Activated naive CD4-positive, alpha-beta T cell treated with anti-CD3 and anti-CD28 coated beads, Interleukin-2, amount 50 U/mL, for 16 hours (primary cell): ENCODE data around the gene WDR1.

Source experiments
- DNase-seq: peaks from one replicate; pipeline ENCODE4 v3.0.0-alpha.2; 2020

Gene WDR1

DNA sequence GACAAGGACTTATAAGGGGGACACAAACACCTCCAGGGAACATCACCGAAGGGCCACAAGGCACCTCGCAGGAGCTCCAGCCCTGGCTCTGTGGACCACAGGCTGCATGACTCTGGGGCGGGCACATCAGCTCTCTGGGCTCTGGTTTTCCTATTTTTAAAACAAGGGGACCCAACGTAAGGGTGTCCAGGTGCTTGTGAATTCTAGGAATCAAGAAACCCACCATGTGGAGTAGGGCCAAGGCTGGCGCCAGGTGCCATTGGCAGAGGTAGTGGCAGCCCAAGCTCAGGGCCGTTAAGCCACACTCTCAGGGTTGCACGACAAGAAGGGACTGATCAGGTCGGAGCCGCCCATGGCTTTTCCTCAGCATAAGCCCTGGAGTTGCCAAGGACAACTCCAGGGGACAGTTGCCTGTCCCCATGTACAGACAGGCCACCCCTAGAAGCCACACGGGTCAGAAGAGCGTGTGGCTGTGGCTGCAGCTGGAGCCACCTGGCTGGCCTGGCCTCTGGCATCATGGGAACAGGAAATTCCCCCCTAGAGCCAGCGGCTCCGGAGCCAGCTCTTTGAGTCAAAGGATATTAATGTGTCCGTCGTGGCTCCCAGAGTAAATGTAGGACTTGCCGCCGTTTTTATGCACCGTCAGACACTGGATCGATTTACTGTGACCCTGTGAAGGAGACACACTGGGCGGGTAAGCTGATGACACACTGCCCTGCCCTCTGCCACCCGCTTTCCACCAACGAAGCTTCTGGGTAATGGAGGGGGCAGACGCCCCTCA is 32.5 kb downstream of the WDR1 start:
- peak; percentile 3 for DNase-seq

DNA sequence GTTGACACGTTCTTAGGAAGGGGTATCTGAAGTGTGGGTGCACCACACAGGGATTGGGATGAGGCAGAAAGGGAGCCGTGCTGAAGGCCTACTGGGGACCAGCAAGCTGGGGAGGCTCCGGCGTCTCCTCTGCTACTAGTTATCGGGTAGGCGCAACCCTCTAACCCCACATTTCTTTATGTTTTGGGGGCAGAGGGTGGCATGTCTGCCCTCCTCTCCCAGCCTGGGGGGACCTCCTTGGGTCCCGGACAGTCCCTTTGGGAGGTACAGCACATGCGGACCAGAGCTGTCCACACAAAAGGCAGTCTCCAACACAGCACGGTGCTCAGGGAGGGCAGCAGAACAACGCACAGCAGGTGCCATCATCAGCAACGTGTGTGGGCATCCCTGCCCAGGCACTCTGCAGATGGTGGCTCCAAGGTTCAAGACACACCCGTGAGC is 33.2 kb downstream of the WDR1 start:
- peak; percentile 4 for DNase-seq

DNA sequence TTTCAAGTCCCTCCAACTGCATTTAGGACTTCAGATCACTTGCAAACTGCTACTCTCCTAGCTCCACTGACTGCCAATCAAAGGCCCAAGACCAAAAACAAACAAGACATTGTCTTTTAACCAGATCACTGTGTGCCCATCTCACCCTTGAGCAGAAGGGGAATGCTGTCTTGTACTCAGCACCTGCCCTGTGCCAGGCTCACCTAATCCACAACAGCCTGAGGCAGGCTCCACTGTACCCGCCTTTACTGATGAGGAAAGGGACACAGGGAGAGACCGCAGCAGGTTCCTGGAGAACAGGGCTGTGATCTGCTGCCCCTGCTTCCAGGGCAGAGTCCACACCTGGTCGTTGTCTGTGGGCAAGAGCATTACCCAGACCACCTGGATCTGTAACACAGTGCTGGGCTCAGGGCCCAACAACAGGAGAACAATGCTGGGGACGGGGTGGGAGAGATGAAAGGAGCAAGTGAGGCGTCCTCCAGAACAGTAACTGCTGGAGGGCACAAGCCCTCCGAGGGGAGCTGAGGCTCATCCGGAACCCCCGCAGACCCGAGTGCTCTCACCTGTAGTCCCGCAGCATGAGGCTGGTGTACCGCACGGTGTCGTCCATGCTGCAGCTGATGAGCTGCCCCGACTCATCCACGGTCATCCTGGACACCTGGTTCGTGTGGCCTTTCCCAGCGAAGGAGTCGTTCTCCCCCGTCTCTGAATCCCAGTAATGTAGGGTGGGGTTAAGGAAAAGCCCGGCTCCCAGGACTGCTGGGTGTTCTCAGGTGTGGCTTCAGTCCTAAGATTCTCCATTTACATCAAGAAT is 33.9 kb downstream of the WDR1 start:
- DNase-seq: peak; percentile 7

GRCh38 chr4:10082047-10082446 is 34.6 kb downstream of the WDR1 start:
- DNase-seq: peak; percentile 5

DNA sequence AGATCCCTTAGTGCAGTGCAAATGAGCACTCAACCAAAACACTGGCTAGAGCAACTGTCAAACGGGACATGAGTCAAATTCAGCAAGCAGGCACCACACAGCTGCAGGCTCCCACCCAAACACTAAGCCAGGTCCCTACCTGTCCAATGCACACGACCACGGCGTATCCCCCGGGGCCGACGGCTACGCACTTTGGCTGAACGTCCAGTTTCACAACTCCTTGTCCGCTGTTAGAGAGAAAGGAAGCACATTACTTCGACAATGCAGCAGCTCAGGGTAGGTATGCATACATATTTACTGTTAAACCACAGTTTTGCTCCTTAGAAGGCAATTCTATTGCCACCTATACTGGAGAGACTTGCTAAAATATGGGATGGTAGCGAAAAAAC is 35.4 kb downstream of the WDR1 start:
- no peak for DNase-seq

DNA sequence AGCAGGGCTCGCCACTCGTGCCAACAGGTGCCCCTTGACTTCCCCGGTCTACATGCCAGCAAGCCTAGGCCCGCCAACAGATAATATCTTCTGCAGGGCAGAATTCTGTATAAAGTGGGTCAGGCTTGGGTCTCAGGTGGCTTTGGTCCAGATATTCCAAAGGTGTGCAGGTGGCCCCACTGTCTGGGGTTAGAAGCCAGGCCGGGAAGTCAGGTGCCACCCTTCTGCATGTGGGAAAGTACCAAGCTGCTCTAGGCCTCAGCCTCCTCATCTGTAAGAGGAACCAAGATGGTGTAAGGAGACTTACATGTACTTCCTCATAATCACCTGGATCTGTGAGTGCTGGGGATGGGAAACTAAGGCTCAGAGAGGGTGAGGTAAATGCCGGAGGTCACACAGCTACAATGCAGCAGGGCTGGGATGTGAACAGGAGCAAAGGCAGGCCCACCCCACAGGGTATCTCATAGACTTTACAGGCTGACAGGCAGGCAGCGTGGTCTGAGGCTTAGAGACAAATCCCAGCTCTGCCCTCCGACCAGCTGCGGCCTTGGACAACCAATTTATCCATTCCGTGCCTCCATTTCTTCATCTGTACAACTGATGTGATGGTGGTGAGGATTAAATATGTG is 35.9 kb downstream of the WDR1 start:
- DNase-seq: peak; percentile 3

DNA sequence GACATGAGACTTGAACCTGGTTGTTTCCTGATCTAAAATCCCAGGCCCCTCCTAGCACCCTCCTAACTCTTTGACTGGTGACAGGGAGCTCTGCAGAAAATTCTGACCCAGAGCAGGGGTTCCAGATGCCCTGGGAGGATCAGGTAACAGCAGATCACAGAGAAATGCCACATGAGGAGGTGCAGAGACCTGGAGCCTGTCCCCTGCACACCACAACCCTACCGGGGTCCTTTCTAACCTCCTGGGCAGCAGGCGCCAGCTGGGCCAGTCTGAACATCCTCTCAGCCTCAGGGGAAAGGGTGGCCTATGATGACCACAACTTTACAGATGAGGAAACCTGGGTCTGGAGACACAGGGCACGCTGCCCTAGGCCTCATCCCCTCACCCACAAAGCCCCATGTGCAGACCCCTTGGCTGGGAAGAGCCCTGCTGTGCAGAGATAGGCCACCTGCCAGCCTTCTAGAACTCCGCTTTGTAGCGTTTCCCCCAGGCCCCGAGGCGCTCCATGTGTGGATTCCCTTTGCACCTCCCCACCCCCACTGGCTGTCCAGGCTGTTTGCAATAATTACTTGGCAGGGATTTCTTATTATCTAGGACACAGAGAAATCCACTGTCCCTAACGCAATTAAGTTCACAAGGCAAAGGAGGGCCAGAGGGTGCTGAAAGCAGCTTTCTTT is 36.5 kb downstream of the WDR1 start:
- no peak for DNase-seq

GRCh38 chr4:10079256-10079655 is 37.3 kb downstream of the WDR1 start:
- DNase-seq: no peak

DNA sequence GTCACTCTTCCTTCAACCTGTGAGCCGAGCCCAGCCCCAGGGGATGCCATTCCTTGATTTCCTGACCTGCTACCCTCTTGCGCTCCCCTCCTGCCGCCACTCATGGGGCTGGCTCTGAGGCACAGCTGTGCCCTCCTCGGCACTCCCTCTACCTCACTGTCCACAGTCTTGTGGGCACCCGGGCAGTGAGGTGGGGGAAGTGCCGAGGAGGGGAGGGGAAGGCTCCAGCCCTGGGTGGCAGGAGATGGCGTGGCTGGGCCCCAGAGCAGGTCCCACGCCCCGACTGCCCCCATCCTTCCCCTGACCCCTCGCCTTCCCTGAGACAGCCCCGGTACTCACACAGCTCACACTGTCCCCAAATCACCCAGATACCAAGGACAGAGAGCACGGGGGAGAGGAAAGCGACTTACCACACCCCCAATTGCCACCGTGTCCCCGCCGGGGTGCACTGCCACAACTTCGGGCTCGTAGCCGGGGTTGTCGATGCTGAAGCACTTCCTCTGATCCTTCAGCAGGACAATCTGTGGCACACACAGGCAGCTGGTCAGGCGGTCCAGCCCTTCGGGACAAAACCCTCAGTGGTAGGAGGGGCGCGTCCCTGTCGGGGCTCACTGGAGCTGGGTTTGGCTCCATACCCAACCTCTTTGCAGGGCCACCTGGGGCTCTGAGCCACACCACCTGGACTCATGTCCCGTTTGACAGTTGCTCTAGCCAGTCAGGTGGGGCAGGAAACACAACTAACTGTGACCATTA is 37.9 kb downstream of the WDR1 start:
- peak; percentile 9 for DNase-seq

DNA sequence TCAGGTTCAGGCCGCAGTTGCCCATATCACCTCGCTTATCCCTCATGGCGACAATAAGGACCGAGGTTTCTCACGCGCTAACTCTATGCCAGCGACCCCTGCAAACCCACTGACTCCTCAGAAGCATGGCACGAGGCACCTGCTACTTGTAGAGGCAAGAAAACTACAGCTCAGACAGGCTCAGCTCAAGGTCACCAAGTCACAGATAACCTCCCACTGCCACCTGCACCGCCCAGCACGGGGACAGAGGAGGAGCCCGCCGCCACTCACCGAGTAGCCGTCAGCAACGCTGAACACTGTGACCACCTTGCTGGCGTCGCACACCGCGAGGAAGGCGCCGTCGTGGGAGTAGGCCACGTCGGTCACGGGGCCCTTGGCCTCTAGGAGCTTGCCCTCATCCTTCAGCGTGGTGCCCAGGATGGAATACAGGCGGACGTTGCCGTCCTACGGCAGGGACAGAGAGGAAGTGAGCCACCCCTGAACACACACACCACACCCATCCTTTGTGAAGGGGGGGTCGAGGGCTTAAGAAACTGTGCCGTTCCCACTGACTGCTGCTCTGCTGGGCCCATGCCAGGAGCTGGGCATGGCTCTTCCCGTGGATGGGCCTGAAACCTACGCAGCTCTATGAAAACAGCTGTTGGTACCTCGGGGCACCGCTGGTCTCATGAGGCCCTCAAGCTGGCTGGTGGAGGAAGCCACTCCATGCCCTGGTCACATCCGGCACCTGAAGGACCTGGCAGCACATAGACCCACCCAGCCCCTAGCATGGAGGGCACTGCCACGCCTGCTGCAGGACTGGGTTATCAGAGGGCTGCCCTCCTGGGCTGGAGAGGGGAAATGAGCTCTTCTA is 38.9 kb downstream of the WDR1 start:
- DNase-seq: peak; percentile 6

DNA sequence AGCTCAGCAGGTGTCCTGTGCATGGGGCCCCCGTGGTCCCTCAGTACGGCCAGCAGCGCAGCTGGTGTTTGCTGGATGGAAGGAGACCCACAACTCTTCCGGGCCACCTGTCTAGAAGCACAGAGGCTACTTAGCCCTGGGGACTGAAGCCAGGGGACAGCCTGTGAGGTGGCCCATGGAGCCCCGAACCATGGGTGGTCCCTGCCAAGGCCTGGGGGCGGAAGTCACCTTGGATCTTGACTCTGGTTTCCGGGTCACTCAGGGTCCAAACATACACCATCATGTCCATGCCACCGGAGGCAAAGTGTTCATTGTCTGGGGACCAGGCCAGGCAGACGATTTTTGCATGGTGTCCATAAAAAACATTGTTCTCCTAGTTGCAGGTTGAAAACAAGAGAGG is 39.5 kb downstream of the WDR1 start:
- peak; percentile 8 for DNase-seq

DNA sequence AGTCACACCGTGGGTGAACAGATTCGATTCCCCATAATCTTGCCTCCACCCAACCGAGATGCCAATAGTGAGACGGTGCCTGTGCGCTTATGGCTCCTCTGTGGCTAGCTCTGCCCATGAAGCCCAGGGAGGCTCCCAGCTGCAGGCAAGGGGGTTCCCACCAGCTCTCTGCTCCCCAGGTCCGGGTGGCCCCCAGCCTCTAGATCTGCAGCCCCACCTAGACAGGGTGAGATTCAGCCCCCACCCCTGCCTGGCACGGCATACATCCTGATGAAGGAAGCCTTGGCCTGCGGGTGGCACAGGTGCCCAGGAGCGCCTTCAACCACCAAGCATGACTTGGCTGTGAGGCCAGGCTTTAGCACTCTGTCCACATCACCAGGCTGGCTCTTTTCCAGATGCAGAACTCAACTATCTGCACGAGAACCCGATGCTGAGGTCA is 40.6 kb downstream of the WDR1 start:
- DNase-seq: no peak

GRCh38 chr4:10075158-10075863 is 41.3 kb downstream of the WDR1 start:
- no peak for DNase-seq

GRCh38 chr4:10074767-10075105 is 41.9 kb downstream of the WDR1 start:
- no peak for DNase-seq

GRCh38 chr4:10074076-10074766 is 42.4 kb downstream of the WDR1 start:
- DNase-seq: no peak

- DNase-seq: no peak
These were observed 44.1 kb downstream of the WDR1 start for GRCh38 chr4:10072420-10073017.

- DNase-seq: no peak
These were observed 47.4 kb downstream of the WDR1 start for GRCh38 chr4:10069075-10069642.

- DNase-seq: no peak
These were observed 49.6 kb downstream of the WDR1 start for GRCh38 chr4:10066670-10067651.
